ENCODE measurements around the gene MYO5B.

MYO5B gene

DNA sequence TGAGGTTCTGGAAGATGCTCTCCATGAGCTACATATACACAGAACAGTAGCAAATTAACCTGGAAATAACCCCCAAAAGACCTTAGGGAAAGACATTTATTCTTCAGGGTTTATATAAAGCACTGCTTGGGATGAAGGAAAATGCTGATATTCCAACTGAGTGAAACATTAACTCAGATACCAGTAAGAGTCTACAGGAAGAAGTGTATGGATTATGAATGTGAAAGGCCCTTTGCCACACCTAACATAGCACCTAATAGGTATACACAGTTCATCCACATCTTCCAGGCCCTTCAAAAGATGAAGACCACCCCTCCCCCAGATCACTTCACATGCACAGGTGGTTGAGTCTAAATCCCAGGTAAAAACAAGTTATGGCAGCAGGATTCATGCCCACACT, 50.4 kb downstream of the MYO5B start:
- no peak for DNase-seq (ENCODE audit: low read depth)

GRCh38 chr18:50143886-50144285, 51.1 kb downstream of the MYO5B start:
- DNase-seq (ENCODE audit: low read depth): no peak

DNA sequence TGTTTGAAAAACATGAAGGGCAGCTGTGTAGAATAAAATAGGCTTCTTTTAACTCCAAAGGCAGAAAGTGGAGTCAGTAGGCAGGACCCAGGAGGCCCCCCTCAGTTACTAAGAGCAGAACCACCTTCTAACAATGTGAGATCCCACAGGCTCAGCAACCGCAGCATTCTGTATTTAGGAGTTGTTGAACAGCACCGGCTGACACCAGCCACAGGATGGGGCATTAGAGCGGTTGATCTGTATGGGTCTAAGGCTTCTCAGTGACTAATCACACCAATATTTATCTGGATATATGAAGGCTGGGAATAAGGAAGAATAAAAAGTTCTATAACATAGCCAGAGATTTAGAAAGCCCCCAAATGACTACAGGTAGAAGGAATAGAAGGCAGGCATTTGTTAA, 51.7 kb downstream of the MYO5B start:
- DNase-seq (ENCODE audit: low read depth): no peak

- DNase-seq (ENCODE audit: low read depth): no peak
Observed at GRCh38 chr18:50142441-50143120, 52.4 kb downstream of the MYO5B start.

DNA sequence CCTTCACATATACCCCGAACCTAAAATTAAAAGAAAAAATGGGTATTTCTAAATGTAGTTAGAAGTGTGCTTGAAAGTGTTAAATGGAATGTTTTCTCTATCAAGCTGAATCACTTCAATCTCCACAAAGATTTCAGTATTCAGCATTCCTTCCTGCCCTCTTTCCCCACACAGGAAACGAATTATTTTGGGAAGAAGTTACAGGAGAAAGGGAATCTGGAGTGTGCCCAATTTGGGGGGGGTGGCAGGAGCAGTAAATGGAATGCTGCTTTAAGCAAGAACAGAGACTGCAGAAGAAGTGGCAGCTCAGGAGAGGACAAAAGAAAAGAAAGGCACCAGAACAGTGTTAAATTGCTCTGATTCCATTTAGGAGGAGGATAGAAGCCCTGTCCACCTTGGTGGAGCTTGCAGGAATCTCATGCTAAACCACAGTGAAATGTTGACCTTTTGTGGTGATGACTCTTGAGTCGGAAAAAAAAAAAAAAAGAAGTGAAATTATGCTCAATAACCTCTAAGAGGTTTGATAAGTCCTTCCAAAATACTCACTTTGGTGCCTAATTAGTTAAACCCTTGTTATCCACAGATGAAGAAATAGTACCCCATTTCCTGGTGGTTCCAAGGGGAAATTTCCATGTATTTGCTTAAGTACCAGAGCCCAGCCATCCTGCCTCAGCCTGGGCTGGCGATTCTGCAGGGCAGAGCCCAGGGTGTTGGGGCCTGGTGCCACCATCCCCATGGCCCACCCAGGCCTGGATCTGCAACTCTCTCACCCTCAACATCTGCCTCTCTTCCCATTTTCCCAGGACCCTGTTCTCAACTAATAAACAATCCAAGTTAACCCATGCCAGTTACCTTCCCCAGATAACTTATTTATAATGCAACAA, 56.5 kb downstream of the MYO5B start:
- peak; percentile 20 for DNase-seq (ENCODE audit: low read depth)

GRCh38 chr18:50135903-50136302, 59.0 kb downstream of the MYO5B start:
- no peak for DNase-seq (ENCODE audit: low read depth)

GRCh38 chr18:50133526-50133925, 61.4 kb downstream of the MYO5B start:
- DNase-seq (ENCODE audit: low read depth): no peak

GRCh38 chr18:50131591-50131990, 63.4 kb downstream of the MYO5B start:
- DNase-seq (ENCODE audit: low read depth): no peak

DNA sequence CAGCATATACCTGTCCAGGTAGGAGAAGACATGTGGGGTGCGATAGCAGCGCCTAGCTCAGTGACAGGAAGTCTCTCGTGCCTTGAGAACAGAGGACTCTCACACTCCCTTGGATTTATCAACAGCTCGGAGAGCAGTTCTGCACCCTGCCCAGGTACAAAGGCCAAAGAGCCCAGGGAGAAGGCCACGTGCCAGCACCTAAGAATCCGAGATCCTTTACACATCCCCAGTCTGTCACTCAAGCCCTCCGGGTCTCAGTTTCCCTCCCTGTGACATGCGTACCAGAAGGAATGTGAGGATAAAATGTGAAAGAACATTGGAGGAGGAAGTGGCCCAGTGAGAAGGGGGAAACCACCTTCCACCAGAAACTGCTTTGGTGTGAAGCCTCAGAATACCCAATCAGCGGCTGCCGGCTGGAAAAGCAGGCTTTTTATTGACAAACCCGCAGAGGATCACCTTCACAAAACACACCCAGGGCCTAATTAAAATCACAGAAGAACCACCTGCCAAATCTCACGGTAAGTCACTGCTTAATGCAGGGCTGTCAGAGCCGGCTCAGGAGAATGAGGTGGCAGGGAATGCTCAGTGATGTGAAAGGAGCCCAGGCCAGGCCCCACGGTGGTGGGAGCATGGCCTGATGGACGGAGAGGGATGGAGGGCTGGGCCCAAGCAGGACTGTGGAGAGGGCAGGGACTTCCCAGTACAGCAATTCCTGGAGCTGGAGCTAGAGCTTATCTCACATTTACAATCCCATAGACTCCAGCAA, 66.3 kb downstream of the MYO5B start:
- DNase-seq (ENCODE audit: low read depth): no peak

DNA sequence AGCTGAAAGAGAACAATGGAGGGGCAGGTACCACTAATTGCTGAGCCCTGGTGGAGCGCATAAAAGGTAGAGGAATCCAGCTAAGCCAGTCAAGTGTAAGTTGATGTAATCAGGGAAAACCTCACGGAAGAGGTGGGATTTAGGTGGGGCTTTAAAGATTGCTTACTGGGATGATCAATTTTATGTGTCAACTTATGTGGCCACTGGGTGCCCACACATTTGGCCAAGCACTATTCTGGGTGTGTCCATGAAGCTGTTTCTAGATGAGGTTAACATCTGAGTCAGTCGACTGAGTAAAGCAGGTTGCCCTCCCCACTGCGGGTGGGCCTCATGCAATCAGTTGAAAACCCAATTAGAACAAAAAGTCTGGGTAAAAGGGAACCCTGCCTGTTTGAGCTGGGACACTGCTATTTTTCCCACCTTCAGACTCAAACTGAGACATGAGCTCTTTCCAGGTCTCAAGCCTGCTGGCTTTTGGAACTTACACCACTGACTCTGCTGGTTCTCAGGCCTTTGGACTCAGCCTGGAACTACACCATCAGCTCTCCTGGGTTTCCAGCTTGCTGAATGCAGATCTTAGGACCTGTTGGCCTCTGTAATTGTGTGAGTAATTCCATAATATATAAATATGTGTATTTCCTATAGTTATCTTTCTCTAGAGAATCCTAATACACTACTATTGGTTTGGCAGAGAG, 67.3 kb downstream of the MYO5B start:
- DNase-seq (ENCODE audit: low read depth): no peak

DNA sequence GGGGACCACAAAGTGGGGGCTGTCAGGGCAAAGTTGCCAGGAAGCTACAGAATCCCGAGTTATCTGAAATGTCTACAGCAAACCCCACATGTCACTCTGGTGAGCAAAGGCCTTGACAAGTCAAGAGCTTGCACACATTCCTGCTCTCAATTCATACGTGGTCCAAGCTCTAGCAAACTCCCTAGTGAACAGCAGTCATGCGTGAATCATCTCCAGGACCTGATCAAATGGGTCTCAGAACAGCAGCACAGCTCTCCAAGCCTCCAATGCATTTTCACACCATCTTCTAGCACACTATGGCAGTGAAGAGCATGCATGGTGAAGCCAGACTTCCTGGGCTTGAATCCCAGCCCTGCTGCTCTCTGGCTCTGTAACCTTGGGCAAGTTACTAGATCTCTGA, 68.5 kb downstream of the MYO5B start:
- DNase-seq (ENCODE audit: low read depth): no peak

DNA sequence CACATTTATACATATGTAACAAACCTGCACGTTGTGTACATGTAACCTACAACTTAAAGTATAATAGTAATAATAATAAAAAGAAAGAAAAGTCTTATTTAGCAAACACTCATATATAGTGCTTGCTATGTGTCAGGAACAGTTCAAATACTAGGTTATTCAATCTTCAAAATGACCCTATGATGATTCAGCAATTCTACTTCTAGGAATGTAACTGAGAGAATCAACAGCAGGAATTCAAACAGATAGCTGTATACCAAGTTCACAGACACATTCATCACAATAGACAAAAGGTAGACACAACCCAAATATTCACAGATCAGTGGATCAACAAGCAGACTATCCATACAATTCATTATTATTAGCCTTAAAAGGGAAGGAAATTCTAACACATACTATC, 69.5 kb downstream of the MYO5B start:
- DNase-seq (ENCODE audit: low read depth): no peak

DNA sequence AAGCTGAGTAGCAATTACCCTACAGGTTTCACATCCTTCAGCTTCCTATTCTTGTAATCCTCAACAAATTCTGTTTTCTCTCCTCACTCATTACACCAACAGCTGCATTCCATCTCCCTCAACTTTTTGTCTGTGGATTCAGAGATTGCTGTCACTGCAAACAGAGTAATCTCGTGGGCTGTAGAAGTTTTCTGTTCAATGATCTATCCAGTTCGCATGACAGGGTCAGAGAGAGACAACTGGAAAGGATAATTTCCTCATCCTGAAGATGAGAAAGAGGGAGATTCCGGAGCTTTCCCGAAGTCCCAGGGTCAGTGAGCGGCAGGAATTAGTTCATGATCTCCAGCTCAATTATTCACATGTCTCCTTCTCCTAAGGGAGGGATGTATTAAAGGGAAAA, 75.7 kb downstream of the MYO5B start:
- no peak for DNase-seq (ENCODE audit: low read depth)

GRCh38 chr18:50117863-50118262, 77.1 kb downstream of the MYO5B start:
- no peak for DNase-seq (ENCODE audit: low read depth)

DNA sequence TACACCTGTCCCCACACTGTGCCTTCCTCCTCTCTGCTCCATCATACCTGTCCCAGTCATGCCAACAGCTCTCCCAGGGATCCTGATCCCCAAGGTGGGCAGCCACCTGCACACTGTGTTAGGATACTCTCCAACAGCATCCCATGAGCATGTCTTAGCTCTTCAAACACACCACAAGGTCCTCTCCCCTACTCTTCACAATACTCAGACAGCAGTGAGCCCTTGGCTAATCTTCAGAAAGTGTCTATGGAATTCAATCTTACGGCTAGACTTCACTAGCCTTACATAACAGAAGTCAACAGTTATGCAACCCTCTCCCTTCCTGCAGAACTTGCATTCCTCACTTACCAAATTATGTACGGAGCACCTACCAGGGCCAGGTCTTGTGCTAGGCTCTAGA, 79.9 kb downstream of the MYO5B start:
- no peak for DNase-seq (ENCODE audit: low read depth)

- no peak for DNase-seq (ENCODE audit: low read depth)
Observed at GRCh38 chr18:50114448-50114847, 80.5 kb downstream of the MYO5B start.

GRCh38 chr18:50113726-50114125, 81.2 kb downstream of the MYO5B start:
- no peak for DNase-seq (ENCODE audit: low read depth)

- no peak for DNase-seq (ENCODE audit: low read depth)
Observed at GRCh38 chr18:50111398-50111797, 83.5 kb downstream of the MYO5B start.

DNA sequence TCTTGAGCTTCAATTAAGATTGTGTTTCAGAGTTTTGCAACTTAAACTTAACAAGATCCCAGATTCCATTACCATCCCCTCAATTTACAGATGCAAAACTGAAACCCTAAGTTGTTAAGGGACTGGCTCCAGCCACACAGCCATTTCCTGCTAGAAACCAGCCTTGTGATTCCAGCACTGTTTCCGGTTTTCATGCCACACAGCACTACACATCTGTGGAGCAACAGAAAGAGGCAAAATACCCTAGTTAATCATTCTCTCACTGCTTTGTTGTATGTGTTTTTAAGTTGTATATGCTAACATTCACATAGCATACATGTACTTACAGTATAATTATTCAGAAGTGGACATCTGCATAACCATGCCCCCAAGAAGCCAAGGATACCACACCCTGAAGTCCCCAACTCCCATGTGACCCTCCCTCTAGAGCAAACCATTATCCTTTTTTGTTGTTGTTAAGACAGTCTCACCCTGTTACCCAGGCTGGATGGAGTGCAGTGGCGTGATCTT, 87.4 kb downstream of the MYO5B start:
- no peak for DNase-seq (ENCODE audit: low read depth)

GRCh38 chr18:50105027-50105426, 89.9 kb downstream of the MYO5B start:
- no peak for DNase-seq (ENCODE audit: low read depth)

- no peak for DNase-seq (ENCODE audit: low read depth)
Observed at GRCh38 chr18:50104421-50104820, 90.5 kb downstream of the MYO5B start.
